GM12878 (cell line): Measurements from ENCODE around the gene TNF. TPM values are rescaled to one million over a fixed set of nuclear protein-coding genes. Genes with fewer than 3 reads are reported as not detected.

Source experiments
- BCL11A ChIP-seq: IDR thresholded peaks from 2 replicates; pipeline ENCODE4 v1.6.1; 2011; ENCODE audit warnings: low read depth, low read length
- BHLHE40 ChIP-seq, 2 experiments: fragments of 450-650 bp in 1 of 2; IDR thresholded peaks; 2 replicates each; pipeline ENCODE4 v1.6.1; 2011 to 2017; ENCODE audit warnings: low read depth in 2 of 2, borderline replicate concordance in 1 of 2, improper control_type of control experiment in 1 of 2, low read length in 1 of 2, mild to moderate bottlenecking in 1 of 2
- BMI1 ChIP-seq: fragments of 450-650 bp; IDR thresholded peaks from 2 replicates; pipeline ENCODE4 v1.6.1; 2016; ENCODE audit warnings: mild to moderate bottlenecking, moderate library complexity, borderline replicate concordance
- IKZF1 ChIP-seq: fragments of 450-650 bp; conservative IDR thresholded peaks from 2 replicates; pipeline ENCODE4 v1.6.1; 2017; ENCODE audit warnings: antibody characterized with exemption, mild to moderate bottlenecking
- NR2F1 ChIP-seq: fragments of 450-650 bp; conservative IDR thresholded peaks from 2 replicates; pipeline ENCODE4 v1.6.1; 2017; ENCODE audit warnings: mild to moderate bottlenecking
- POLR2AphosphoS5 ChIP-seq: IDR thresholded peaks from 2 replicates; pipeline ENCODE4 v1.6.1; 2011; ENCODE audit warnings: mild to moderate bottlenecking, low read length, inconsistent platforms
- SMARCA5 ChIP-seq: fragments of 450-650 bp; IDR thresholded peaks from 2 replicates; pipeline ENCODE4 v1.6.1; 2017; ENCODE audit warnings: mild to moderate bottlenecking
- SRF ChIP-seq, 2 experiments: IDR thresholded peaks; 2 replicates each; pipeline ENCODE4 v1.6.1; 2011; ENCODE audit warnings: low read depth in 2 of 2, low read length in 2 of 2, mild to moderate bottlenecking in 1 of 2, moderate library complexity in 1 of 2
- TBL1XR1 ChIP-seq: IDR thresholded peaks from 2 replicates; pipeline ENCODE4 v1.6.1; 2012; ENCODE audit warnings: low read depth, low read length, improper control_type of control experiment
- TCF3 ChIP-seq: IDR thresholded peaks from 2 replicates; pipeline ENCODE4 v1.6.1; 2012; ENCODE audit warnings: low read depth, mild to moderate bottlenecking, low read length, borderline replicate concordance; ENCODE audit not compliant: insufficient read depth
- ZNF207 ChIP-seq: fragments of 450-650 bp; IDR thresholded peaks from 2 replicates; pipeline ENCODE4 v1.6.1; 2014; ENCODE audit warnings: antibody characterized with exemption, mild to moderate bottlenecking, borderline replicate concordance
- ZNF622 ChIP-seq: fragments of 450-650 bp; IDR thresholded peaks from 2 replicates; pipeline ENCODE4 v1.6.1; 2017; ENCODE audit warnings: mild to moderate bottlenecking, inconsistent platforms
- polyA plus RNA-seq, 11 experiments: library from polyadenylated mRNA; depleted of rRNA in 4 of 11; unstranded in 6 of 11; stranded (reverse) in 5 of 11; fragments of >200 nt; fragmentation: Nextera tagmentation in 4 of 11; fragmentation: Illumina TruSeq in 1 of 11; extraction: Ambion mirVana in 4 of 11; extraction: Trizol in 1 of 11; gene quantifications; 1 replicate in 1 of 11; 2 replicates in 10 of 11; pipeline versions ENCODE4 v1.2.1 to v1.2.3, GENCODE V29; 2011 to 2016; ENCODE audit warnings: inconsistent platforms in 2 of 11, missing spikeins in 2 of 11, low read depth in 1 of 11
- total RNA-seq, 4 experiments: library from RNA; depleted of rRNA in 3 of 4; stranded (reverse); fragments of >200 nt in 3 of 4; fragmentation: Illumina TruSeq in 1 of 4; extraction: Trizol in 1 of 4; gene quantifications; 2 replicates each; pipeline versions ENCODE4 v1.2.1 to v1.2.3, GENCODE V29; 2013 to 2021
- TF ChIP-seq, protein P1 (sequence below): fragments of 450-650 bp; formaldehyde crosslinking; IDR thresholded peaks from 2 replicates; pipeline ENCODE4 v1.4.0; 2020; ENCODE audit warnings: mild to moderate bottlenecking, moderate library complexity
- TF ChIP-seq, protein P2 (sequence below): fragments of 450-650 bp; IDR thresholded peaks from 2 replicates; pipeline ENCODE4 v1.6.1; 2018; ENCODE audit warnings: borderline replicate concordance, mild to moderate bottlenecking; ENCODE audit not compliant: partially characterized antibody
- TF ChIP-seq, protein P3 (sequence below): fragments of 450-650 bp; IDR thresholded peaks from 2 replicates; pipeline ENCODE4 v1.6.1; 2017; ENCODE audit warnings: mild to moderate bottlenecking, moderate library complexity
- TF ChIP-seq, protein P4 (sequence below): fragments of 150-350 bp; IDR thresholded peaks from 2 replicates; pipeline ENCODE4 v1.6.1; 2016; ENCODE audit warnings: low read depth, low read length

TNF gene
- total and polyA plus RNA-seq, 10 of the 15 experiments (the other 5 are each of a cell fraction or from before 2014, with no cell fraction given): 18.0 to 94.8 (median 61.9) TPM

DNA sequence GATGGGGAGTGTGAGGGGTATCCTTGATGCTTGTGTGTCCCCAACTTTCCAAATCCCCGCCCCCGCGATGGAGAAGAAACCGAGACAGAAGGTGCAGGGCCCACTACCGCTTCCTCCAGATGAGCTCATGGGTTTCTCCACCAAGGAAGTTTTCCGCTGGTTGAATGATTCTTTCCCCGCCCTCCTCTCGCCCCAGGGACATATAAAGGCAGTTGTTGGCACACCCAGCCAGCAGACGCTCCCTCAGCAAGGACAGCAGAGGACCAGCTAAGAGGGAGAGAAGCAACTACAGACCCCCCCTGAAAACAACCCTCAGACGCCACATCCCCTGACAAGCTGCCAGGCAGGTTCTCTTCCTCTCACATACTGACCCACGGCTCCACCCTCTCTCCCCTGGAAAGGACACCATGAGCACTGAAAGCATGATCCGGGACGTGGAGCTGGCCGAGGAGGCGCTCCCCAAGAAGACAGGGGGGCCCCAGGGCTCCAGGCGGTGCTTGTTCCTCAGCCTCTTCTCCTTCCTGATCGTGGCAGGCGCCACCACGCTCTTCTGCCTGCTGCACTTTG is at the start of gene TNF (continued):
- TF ChIP-seq SRF (IDR thresholded peaks at IDR 0.05; ENCODE audit: low read depth in 2 of 2, low read length in 2 of 2) (no peak), NR2F1 (0 out of 2 replicates have a peak, but pooled peaks have one; percentile 22), BHLHE40 (IDR thresholded peaks at IDR 0.05; ENCODE audit: borderline replicate concordance in 1 of 2, low read depth in 2 of 2, low read length in 1 of 2) (peak; percentile 39 to 56; a peak in 2 of 4 replicates), IKZF1 (peak; percentile 95), ZNF207 (no peak), TCF3 (peak; percentile 90; the same call in 1 of the 2 replicates), ZNF622 (no peak), POLR2AphosphoS5 (peak; percentile 100), TBL1XR1 (peak; percentile 65; the same call in 1 of the 2 replicates), BMI1 (no peak), SMARCA5 (0 out of 2 replicates have a peak, but pooled peaks have one; percentile 1), BCL11A (no peak)
- TF ChIP-seq, protein P1, sequence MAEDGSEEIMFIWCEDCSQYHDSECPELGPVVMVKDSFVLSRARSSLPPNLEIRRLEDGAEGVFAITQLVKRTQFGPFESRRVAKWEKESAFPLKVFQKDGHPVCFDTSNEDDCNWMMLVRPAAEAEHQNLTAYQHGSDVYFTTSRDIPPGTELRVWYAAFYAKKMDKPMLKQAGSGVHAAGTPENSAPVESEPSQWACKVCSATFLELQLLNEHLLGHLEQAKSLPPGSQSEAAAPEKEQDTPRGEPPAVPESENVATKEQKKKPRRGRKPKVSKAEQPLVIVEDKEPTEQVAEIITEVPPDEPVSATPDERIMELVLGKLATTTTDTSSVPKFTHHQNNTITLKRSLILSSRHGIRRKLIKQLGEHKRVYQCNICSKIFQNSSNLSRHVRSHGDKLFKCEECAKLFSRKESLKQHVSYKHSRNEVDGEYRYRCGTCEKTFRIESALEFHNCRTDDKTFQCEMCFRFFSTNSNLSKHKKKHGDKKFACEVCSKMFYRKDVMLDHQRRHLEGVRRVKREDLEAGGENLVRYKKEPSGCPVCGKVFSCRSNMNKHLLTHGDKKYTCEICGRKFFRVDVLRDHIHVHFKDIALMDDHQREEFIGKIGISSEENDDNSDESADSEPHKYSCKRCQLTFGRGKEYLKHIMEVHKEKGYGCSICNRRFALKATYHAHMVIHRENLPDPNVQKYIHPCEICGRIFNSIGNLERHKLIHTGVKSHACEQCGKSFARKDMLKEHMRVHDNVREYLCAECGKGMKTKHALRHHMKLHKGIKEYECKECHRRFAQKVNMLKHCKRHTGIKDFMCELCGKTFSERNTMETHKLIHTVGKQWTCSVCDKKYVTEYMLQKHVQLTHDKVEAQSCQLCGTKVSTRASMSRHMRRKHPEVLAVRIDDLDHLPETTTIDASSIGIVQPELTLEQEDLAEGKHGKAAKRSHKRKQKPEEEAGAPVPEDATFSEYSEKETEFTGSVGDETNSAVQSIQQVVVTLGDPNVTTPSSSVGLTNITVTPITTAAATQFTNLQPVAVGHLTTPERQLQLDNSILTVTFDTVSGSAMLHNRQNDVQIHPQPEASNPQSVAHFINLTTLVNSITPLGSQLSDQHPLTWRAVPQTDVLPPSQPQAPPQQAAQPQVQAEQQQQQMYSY (CRISPR knock-in tag): no peak
- TF ChIP-seq, protein P2, sequence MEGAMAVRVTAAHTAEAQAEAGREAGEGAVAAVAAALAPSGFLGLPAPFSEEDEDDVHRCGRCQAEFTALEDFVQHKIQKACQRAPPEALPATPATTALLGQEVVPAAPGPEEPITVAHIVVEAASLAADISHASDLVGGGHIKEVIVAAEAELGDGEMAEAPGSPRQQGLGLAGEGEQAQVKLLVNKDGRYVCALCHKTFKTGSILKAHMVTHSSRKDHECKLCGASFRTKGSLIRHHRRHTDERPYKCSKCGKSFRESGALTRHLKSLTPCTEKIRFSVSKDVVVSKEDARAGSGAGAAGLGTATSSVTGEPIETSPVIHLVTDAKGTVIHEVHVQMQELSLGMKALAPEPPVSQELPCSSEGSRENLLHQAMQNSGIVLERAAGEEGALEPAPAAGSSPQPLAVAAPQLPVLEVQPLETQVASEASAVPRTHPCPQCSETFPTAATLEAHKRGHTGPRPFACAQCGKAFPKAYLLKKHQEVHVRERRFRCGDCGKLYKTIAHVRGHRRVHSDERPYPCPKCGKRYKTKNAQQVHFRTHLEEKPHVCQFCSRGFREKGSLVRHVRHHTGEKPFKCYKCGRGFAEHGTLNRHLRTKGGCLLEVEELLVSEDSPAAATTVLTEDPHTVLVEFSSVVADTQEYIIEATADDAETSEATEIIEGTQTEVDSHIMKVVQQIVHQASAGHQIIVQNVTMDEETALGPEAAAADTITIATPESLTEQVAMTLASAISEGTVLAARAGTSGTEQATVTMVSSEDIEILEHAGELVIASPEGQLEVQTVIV: no peak
- TF ChIP-seq, protein P3, sequence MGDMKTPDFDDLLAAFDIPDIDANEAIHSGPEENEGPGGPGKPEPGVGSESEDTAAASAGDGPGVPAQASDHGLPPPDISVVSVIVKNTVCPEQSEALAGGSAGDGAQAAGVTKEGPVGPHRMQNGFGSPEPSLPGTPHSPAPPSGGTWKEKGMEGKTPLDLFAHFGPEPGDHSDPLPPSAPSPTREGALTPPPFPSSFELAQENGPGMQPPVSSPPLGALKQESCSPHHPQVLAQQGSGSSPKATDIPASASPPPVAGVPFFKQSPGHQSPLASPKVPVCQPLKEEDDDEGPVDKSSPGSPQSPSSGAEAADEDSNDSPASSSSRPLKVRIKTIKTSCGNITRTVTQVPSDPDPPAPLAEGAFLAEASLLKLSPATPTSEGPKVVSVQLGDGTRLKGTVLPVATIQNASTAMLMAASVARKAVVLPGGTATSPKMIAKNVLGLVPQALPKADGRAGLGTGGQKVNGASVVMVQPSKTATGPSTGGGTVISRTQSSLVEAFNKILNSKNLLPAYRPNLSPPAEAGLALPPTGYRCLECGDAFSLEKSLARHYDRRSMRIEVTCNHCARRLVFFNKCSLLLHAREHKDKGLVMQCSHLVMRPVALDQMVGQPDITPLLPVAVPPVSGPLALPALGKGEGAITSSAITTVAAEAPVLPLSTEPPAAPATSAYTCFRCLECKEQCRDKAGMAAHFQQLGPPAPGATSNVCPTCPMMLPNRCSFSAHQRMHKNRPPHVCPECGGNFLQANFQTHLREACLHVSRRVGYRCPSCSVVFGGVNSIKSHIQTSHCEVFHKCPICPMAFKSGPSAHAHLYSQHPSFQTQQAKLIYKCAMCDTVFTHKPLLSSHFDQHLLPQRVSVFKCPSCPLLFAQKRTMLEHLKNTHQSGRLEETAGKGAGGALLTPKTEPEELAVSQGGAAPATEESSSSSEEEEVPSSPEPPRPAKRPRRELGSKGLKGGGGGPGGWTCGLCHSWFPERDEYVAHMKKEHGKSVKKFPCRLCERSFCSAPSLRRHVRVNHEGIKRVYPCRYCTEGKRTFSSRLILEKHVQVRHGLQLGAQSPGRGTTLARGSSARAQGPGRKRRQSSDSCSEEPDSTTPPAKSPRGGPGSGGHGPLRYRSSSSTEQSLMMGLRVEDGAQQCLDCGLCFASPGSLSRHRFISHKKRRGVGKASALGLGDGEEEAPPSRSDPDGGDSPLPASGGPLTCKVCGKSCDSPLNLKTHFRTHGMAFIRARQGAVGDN: peak; percentile 76
- TF ChIP-seq, protein P4, sequence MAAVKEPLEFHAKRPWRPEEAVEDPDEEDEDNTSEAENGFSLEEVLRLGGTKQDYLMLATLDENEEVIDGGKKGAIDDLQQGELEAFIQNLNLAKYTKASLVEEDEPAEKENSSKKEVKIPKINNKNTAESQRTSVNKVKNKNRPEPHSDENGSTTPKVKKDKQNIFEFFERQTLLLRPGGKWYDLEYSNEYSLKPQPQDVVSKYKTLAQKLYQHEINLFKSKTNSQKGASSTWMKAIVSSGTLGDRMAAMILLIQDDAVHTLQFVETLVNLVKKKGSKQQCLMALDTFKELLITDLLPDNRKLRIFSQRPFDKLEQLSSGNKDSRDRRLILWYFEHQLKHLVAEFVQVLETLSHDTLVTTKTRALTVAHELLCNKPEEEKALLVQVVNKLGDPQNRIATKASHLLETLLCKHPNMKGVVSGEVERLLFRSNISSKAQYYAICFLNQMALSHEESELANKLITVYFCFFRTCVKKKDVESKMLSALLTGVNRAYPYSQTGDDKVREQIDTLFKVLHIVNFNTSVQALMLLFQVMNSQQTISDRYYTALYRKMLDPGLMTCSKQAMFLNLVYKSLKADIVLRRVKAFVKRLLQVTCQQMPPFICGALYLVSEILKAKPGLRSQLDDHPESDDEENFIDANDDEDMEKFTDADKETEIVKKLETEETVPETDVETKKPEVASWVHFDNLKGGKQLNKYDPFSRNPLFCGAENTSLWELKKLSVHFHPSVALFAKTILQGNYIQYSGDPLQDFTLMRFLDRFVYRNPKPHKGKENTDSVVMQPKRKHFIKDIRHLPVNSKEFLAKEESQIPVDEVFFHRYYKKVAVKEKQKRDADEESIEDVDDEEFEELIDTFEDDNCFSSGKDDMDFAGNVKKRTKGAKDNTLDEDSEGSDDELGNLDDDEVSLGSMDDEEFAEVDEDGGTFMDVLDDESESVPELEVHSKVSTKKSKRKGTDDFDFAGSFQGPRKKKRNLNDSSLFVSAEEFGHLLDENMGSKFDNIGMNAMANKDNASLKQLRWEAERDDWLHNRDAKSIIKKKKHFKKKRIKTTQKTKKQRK: 0 out of 2 replicates have a peak, but pooled peaks have one; percentile 8
